MV-4-11 (cell line): ENCODE data around the gene TBATA.
A peak's percentile ranks its signal among the peaks of the same experiment; 100 is the strongest.

Experiments
- DNase-seq: peaks from one replicate; lab custom pipeline; 2025; lab: John Stamatoyannopoulos, UW

TBATA gene, protein sequence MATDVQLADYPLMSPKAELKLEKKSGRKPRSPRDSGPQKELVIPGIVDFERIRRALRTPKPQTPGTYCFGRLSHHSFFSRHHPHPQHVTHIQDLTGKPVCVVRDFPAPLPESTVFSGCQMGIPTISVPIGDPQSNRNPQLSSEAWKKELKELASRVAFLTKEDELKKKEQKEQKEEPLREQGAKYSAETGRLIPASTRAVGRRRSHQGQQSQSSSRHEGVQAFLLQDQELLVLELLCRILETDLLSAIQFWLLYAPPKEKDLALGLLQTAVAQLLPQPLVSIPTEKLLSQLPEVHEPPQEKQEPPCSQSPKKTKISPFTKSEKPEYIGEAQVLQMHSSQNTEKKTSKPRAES

DNA sequence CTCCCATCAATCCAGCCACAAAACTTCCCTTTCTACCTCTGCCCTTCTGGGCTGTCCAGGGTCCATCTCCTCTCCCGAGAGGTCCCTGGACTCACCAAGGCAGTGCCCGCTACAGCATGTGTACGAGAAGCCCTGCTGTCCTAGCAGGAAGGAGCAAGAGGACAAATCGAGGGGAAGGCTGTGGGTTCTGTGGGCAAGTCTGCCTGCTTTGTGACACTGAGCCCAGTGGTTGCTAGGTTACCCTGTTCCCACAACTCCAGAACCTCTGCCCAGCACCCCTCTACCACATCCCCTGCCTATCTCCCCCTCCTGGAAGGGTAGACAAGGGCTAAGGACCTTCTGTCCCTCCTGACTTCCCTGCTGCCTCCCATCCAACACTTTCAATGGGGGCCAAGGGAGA is at the start of gene TBATA:
TBATA (minus strand) TSS at position 188 of the 400 bp plus-strand sequence. CDS start 1,998 bp downstream, outside the sequence.
- DNase-seq = peak; percentile 77

DNA sequence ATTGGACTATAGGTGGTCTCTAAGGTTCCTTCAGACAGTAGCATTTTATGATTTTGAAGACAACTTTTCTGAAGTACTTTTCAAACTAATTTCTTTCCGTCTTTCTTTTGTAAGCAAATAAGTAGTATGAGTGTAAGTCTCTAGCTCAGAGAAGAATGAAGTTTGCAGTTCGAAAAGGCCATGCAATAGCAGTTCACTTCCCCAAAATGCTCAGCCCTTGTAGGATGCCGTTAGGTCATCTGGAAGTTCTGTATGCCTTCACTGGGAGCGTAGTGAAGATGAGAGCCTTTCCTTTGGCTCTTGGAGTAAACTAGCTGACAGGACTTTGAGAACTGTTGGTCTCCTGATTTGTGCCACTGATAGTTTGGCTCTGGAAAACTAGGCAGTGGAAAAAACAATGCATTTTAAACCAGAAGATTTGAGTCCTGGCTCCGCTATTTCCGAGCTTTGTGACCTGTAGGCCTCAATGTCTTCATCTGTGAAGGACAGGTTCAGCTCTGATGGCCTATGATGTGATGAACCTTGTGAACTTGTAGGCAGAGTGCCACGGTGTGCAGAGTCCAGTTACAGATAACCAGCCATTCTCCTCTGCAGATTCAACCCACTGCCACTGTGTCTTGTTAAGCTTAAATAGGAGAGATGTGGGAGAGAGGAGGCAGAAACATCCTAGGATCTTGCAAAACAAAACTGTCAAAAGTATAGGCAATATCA is 49.4 kb upstream of the TBATA start:
- peak; percentile 67 for DNase-seq

DNA sequence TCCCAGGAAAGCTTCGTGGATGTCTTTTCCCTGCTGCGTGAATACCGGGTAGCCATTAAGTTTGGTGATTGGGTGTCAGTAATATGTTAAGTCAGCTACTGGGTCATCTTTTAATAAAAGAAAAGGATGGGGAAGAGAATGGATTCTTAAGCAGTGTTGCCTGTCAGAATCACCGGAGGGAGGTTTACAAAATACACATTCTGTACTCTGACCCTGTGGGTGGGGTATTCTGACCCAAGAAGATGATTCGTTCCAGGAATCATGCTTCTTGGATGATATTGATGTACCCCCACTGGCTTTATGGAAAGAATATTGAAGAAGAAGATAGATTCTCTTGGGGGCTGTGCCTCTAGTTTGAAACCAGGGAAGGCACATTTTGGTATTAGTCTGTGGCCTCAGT is 48.8 kb upstream of the TBATA start:
- no peak for DNase-seq

DNA sequence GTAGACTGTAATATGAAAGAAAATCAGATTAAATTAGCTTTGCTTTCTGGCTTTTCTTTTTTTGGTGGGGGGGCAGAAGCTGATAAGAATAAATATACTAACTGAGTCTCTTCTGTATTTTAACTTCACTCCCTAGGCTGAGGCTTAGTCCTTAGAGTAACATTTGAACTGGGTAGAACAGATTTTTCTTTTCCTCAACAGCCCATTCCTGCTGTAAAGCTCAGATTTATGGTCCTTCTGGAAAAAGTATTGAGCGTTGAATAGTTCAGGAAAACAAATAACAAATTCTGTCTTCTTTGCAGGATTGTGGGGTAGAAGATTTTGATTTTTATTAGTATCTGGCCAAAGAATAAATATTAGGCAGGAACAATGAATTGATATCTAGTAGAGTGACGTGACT is 48.4 kb upstream of the TBATA start:
- DNase-seq = no peak

DNA sequence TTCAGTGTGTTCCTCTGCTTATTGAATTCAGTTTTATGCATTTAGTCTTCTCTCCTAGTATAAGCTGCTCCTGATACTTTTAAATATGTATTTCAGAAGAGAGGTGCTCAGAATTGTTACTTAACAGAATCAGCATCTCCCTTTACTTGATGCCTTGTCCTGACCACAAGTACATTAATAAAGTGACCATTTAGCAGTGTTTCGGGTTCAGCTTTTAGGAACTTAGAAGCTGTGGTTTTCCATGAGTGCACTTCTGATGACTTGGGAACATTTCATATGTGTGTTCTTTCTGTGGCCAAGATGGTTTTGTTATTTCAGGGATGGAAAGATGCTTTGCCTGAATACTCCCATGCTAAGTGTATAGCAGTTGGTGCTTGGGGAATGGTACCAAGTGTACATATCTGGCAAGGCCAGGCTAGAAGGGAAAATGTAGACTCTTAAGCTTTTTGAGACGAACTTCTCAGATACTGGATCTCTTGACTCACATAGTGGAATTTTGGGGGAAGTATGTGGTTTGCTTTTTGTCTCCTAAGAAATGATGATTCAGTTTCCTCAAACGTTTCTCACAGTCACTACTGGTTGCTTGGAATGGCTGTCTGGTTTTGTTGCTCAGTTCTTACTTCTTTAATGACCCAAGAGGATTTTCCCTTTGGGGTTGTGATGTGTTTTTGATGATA is 47.8 kb upstream of the TBATA start:
- DNase-seq = peak; percentile 71

DNA sequence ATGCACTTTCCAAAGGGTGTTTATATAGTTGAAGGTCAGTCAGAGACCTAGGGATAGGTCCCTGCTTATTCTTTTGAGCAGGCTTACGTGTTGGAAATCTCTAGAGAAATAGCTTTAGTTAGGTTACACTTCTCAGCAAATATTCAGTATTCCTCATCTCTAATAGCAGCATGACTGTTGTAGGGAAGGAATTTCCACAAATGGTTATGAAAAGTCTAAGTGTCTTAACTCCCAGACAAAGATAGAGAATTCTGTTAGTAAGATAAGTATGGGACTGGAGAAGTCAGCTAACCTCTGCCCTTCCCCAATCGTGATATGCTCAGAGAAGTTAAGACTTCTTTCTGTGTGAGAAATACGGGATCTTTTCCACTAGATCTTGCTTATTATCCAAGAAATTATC is 47.0 kb upstream of the TBATA start:
- no peak for DNase-seq

DNA sequence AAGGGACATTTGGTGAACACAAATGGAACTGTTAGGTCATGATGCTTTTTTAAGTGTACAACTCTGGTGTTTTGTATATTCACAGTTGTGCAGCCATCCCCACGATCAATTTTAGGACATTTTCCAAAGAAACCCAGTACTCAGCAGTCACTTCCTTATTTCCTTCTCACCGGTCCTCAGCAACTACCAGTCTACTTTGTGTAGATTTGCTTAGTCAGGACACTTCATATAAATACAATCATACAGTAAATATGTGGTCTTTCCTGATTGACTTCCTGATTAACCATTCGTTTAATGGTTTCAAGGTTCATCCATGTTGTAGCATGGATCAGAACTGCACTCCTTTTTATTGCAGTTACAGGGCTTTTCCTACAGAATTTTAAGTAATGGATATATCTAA is 45.0 kb upstream of the TBATA start:
- peak; percentile 41 for DNase-seq

DNA sequence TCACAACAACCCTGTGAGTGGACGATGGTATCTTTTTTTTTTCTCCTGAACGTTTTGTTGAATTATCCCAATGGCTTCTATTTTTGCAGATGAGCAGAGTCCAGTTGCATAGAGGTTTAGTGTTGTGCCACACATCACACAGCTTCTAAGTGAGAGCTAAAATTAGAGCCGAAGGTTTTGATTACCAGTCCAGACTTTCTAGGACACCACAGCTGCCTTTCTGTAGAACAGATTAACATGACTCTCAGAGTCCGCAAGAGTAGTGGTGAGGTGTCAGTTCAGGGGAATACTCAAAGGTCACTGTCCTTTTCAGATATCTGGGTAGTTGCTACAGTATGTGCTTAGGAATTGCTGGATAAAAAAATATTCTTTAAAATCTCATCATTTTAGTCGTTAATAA is 44.4 kb upstream of the TBATA start:
- DNase-seq = no peak

DNA sequence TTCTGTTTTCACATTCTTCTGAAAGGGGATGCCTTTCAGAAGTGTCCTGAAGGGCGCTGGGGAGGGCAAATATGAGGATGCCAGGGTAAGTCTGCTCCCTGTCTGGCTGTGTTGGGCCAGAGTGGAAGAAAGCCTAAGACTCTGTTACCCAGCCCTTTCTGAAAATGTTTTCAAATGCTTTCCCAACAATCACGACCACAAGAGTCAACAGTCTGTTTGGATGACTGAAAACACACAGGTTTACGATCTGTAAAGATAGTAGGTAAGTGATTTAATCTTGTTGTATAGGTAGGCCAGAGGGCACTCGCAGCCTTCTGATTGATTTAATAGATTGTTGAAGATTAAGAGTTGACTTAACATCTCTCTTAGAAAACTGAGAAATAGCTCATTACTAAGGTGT is 43.7 kb upstream of the TBATA start:
- DNase-seq = no peak

DNA sequence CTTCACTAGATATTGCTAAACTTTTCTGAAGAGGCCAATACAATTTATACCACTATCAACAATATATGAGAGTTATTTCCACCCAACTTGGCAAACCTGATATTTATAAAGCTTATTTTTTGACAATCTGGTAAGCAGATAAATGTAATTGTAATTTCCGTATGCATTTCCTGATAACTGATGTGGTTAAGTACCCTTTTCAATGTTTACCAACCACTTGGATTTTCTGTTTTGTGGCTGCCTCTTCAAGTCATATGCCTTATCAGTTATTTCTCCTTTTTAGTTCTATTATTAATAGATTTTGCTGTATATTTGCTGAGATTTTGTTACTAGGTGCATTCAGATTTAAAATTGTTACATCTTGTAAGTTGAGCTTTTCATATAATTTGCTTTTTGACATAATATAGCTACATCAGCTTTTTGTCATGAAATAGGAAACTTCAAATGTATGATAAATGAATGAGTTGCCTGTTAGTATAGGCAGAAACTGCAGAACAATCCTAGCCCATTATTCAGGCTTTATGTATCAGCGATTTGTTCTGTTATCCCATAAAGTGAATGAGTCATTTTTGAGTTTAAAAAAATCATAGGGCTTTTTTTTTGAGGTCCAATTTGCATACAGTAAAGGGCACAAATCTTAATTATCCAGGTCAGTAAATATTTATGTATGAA is 42.0 kb upstream of the TBATA start:
- no peak for DNase-seq

DNA sequence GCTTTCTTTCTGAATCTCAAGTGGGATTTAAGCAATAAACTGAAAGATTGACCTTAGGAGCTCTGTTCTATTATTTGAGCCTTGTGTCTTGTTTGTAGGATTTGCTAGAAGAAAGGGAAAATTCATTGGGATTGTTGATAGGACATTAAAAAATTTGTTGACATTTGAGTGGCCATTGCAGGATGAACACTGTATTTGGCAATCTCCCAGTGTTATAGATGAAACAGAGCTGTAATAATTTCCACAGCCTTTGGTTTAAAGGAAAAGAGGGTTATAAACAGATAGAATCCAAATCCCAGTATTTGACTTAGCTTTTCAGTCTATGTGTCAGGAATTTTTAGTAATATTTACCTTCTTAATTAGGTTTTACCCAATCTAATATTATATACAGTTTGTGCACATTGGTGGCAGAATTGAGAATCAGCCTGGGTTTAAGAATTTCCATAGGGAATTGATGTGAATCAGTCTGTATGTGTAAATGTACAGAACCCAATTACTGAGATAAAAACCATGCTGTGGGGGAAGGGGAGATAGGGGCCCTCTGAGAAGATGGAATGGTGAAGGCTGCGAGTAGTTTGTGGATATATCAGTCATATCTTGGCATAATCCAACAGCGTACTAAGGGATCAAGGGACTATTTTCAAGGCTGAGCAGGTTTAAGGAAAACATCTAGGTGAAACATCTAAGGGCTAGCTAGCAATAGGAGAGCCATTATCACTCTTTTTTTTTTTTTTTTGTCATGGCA is 37.1 kb upstream of the TBATA start:
- no peak for DNase-seq

DNA sequence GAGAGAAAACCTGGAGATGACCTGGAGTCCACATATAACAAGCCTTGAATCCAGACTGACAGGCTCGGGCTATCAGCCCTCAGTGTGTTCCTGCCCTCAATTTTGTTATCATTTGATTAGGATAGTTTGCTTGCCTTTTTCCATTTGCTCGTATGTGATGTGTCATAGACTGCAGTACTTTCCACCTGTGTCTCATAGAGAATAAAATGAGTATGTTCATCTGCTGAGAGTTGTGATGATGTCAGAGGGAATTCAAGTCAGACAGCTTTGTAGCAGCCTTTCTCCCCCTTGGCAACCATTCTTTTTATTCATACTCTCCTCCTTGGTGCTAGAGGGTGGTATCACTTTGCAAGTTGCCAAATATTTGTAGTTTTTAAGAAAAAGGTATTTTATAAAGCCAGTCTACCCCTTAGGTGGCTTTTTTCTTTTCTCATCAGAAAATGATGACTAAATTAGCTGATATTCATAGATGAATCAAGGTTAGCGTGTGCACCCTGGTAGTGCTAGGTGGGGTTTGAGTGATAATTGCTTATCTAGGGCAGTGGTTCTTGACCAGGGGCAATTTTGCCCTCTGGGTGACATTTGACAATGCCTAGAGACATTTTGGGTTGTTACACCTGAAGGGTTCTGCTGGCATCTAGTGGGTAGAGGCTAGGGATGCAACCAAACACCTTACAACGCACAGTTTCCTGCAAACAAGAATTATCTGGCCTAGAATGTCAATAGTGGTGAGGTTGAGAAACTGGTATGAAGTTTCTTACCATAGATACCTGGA is 36.0 kb upstream of the TBATA start:
- DNase-seq = no peak

DNA sequence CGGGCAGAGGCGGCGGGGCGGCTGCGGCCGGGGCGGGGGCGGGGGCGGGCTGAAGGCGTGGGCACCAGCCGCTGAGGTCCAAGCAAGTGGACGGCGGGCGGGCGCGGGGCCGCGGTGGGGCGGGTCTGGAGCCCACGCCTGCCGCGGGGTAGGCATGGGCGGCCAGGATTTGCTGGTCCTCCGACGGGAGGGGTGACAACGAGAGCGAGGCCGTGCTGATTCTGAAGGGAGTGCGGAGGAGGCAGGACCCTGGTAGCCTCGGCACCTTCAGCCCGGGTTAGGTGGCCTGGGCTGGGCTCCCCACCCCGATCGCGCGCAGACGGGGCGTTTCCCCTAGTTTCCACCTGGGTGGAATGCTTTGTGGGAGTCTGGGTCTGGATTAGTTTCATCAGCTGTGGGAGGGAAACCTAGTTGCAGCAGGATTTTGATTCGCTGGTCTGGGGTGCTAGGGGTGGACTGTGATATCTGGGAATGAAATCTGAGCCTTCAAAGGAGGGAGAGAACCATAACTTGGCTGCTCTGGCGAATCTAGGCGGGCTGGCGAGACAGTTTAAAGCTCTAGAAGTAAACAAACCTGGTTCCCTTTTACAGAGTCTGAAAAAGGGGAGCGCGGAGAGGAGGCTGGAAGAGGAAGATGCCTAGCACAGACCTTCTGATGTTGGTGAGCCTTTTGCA is 31.2 kb upstream of the TBATA start:
- peak; percentile 22 for DNase-seq

DNA sequence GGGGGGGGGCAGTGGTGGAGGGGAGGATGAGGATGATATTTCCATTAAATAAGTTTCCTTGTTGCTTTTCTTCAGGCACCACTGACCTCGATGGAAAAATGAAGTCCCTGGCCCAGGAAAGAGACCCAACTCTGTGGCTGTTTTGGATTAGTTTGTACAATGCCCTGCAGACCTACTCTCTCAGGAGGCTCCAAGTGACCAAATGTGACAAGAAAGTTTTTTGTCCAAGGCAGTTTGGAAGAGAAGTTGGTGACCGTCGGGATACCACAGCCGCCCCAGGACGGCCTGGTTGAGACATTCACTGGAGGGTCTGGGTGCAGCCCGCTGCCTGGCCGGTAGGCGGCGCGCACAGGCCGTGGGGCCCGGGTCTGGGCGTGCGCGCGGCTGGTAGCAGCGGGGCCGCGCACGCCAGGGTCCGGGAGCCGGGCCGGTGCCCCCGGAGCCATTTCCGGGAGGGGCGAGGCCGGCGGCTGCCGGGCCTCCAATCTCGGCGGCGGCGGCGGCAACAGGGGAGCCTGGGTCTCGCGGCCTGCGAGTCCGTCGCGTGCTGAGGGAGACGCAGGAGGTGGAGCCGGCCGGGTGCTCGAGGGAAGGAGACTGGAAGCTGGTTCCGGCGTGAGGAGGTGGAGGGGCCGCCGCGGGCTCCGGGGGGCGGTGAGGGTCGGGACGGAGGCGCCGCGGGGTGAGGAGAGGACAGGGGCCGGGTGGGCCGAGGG is 30.5 kb upstream of the TBATA start, which contains the start of gene SGPL1:
SGPL1 (plus strand) TSS at position 445 of the 716 bp plus-strand sequence. CDS start 906 bp downstream, outside the sequence.
- DNase-seq = peak; percentile 55

DNA sequence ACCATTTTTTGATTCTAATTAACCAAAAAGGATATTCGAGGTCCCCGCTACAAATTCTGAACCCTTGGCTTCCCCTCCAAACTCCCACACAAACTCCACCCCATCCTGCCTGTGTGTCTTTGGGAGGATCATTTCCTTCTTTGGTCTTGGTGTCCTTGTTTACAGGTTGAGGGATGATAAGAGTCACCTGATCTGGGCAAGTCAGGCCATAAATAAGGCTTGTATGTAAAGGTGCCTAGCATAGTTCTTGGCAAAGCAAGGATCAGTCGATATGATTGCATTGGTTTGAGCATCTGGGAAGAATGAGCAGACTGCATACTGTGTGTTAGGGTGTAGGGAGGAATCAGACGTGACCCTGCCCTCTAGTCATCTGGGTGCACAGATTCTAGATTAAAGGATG is 28.9 kb upstream of the TBATA start:
- DNase-seq = no peak

DNA sequence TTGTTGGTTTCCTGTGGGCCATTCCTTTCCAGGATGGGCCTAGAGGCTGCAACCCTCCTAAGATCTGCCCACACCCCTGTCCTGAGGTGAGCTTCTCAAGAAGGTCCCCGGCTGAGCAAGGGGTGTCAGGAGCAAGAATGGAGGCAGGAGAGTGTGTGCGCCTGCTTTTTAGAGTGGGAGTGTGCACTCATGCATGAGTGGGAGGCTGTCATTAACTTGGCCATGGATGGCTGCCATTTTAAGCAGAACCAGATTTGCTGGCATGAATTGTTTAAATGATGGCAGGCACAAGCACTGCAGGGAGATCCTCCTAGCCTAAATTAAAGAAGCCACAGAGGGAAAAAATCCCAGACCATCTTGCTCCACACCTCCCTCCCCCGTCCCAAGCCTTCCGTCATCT is 27.6 kb upstream of the TBATA start:
- DNase-seq = no peak

DNA sequence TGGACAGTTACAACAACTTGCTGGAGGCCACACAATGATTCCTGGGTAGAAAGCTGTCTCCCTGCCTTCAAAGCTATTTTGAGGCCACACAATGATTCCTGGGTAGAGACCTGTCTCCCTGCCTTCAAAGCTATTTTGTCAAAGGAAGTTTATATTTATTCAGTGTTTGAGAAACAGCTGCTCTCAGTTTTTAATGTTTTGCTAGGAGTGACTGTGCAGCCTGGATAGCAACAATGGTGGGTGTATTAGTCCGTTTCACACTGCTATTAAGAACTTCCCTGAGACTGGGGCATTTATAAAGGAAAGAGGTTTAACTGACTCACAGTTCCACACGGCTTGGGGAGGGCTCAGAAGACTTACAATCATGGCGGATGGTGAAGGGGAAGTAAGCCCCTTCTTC is 26.7 kb upstream of the TBATA start:
- no peak for DNase-seq

DNA sequence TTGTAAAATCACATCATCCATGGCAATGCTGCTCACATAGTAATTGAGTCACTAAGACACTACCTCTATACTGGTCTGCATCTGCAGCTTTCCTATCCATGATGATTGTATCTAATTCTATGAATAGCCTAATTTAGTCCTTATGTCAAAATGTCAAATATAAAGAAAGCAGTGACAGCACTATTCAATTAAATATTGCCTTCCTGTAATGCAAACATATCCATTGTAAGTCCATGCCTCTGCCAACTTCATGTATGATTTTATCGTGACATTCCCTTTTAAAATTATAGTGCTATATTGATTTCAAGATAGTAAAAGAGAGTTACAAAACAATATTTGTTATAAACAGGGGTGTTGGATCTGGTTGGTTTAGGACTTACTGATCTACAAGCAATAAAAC is 25.8 kb upstream of the TBATA start:
- DNase-seq = no peak

DNA sequence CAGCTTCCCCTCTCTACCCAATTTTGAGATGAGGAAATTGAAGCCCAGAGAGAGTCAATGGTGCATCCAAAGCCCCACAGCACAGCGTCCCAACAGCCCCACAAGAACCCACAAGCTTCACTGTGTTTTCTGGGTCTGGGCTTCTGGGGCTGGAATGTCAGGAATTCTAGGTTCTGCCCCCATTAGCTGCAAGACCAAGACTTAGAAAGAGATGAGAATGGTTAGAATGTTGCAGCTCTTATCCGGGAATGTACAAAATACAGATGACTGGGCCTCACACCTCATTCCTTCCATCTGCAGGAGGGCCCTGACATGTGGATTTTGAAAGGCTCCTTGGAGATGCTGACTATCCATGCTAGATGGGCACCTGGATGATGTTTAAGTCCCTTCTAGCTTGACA is 24.5 kb upstream of the TBATA start:
- DNase-seq = no peak
